ENCODE results near the gene MED25. TPM values are rescaled to one million over a fixed set of nuclear protein-coding genes. Genes with fewer than 3 reads are reported as not detected.

The MED25 gene
- polyA plus RNA-seq, 2 of the 4 experiments (the other 2 are of a cell fraction) = 20.4 to 40.1 TPM

DNA sequence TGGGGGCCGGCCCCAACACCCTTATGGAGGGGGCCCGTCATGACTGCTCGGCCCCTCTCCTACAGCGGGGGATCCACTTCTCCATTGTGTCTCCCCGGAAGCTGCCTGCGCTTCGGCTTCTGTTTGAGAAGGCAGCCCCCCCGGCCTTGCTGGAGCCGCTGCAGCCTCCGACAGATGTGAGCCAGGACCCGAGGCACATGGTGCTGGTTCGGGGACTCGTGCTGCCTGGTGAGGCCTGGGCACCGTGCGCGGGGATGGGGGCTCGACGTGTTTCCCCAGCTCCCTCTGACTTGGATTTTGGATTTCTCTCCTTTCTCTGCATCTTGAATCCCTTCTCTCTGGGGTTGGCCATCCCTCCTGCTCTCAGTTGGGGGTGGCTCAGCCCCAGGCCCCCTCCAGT is 11.6 kb downstream of the MED25 start:
- Histone ChIP-seq H3K4me2 (no peak overlapping the region), H3K9me3 (no peaks in the 10 kb centered on the region), H3K4me1 (no peaks in the 10 kb centered on the region), H3K4me3 (no peak overlapping the region), H3K27ac (no peak overlapping the region)
- FAIRE-seq = no peak
- TF ChIP-seq RAD21 (conservative IDR thresholded peaks at IDR 0.05 in 1 of 2, IDR thresholded peaks at IDR 0.05 in 1 of 2) = no peak
- no peak for TF ChIP-seq KDM1A (IDR thresholded peaks at IDR 0.05; ENCODE audit: low read depth)
- TF ChIP-seq HOXB13 (CRISPR knock-in tag; IDR thresholded peaks at IDR 0.05; ENCODE audit: low read depth) = no peak
- no peak for TF ChIP-seq EHMT2 (IDR thresholded peaks at IDR 0.05; ENCODE audit: low read depth)
- TF ChIP-seq EHF (CRISPR knock-in tag; IDR thresholded peaks at IDR 0.05) = no peak
- TF ChIP-seq MAZ (IDR thresholded peaks at IDR 0.05; ENCODE audit: borderline replicate concordance, low read depth, low read length) = no peak
- no peak for TF ChIP-seq NPAS2 (CRISPR knock-in tag; IDR thresholded peaks at IDR 0.05; ENCODE audit: borderline replicate concordance)
- WGBS (ENCODE audit: missing lambda C conversion rate) = 94% methylated on average over 16 of the region's 18 CpGs
- DNase-seq (ENCODE audit: low read depth in 1 of 2, low spot score in 1 of 2) = no peak
- ATAC-seq = no peak
- ChIA-PET CTCF (interaction anchor here (1.0 to 1.7 kb wide), 4 partner anchors 10 to 112 kb away, joined by 3 to 7 read pairs (median 4); no protein-coding TSS in a partner anchor), POLR2A (no interaction called here)

DNA sequence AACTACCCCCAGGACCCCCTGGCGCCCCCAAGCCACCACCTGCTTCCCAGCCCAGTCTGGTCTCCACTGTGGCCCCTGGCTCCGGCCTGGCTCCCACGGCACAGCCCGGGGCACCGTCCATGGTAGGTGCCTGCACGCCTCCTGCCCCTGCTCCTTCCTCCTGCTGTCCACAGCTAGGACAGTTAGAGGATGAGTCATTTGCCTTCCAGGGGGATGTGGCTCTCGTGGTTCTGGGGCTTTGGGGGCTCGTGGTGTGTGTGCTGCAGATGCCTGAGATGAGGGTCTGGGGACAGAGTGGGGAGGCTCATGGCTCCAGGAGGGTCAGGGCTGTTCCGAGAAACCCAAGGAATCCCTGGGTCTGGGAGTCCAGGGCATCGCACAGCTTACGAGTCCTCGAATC is 12.7 kb downstream of the MED25 start:
- CTCF ChIA-PET = interaction anchor here (0.6 to 1.8 kb wide), 5 partner anchors 20 to 327 kb away, joined by 3 to 4 read pairs (median 4); partner anchors contain the start of gene PTOV1
- no peaks in the 10 kb centered on the region for H3K4me1 ChIP-seq
- WGBS (ENCODE audit: missing lambda C conversion rate) = 89% methylated on average over 11 of the region's 12 CpGs
- ATAC-seq (no peak), FAIRE-seq (no peak), DNase-seq (ENCODE audit: low read depth in 1 of 2, low spot score in 1 of 2) (no peak)
- H3K27ac ChIP-seq = no peak overlapping the region
- POLR2A ChIA-PET = no interaction called here
- TF ChIP-seq EHF (CRISPR knock-in tag; IDR thresholded peaks at IDR 0.05) = no peak
- no peak for TF ChIP-seq TFCP2L1 (CRISPR knock-in tag; IDR thresholded peaks at IDR 0.05)
- TF ChIP-seq EP300 (IDR thresholded peaks at IDR 0.05) = no peak
- TF ChIP-seq CEBPB (IDR thresholded peaks at IDR 0.05) = no peak
- no peak for TF ChIP-seq MAZ (IDR thresholded peaks at IDR 0.05; ENCODE audit: borderline replicate concordance, low read depth, low read length)
- no peak for TF ChIP-seq CHD4 (IDR thresholded peaks at IDR 0.05; ENCODE audit: borderline replicate concordance)
- TF ChIP-seq RAD21 (conservative IDR thresholded peaks at IDR 0.05 in 1 of 2, IDR thresholded peaks at IDR 0.05 in 1 of 2) = no peak
- TF ChIP-seq FOXS1 (CRISPR knock-in tag; IDR thresholded peaks at IDR 0.05) = no peak
- no peak for TF ChIP-seq MAFK (IDR thresholded peaks at IDR 0.05; ENCODE audit: partially characterized antibody)
- TF ChIP-seq KDM5A (IDR thresholded peaks at IDR 0.05) = no peak
- no peak for TF ChIP-seq RCOR1 (IDR thresholded peaks at IDR 0.05; ENCODE audit: low read depth, low read length)
- TF ChIP-seq CBX2 (IDR thresholded peaks at IDR 0.05; ENCODE audit: borderline replicate concordance, low read depth) = no peak
- TF ChIP-seq NR3C1 (IDR thresholded peaks at IDR 0.05) = no peak
- TF ChIP-seq, protein P1, sequence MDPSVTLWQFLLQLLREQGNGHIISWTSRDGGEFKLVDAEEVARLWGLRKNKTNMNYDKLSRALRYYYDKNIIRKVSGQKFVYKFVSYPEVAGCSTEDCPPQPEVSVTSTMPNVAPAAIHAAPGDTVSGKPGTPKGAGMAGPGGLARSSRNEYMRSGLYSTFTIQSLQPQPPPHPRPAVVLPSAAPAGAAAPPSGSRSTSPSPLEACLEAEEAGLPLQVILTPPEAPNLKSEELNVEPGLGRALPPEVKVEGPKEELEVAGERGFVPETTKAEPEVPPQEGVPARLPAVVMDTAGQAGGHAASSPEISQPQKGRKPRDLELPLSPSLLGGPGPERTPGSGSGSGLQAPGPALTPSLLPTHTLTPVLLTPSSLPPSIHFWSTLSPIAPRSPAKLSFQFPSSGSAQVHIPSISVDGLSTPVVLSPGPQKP (IDR thresholded peaks at IDR 0.05; ENCODE audit: low read depth, low read length) = no peak
- no peak for TF ChIP-seq SMC3 (IDR thresholded peaks at IDR 0.05)
- no peak for TF ChIP-seq TP53 (CRISPR knock-in tag; IDR thresholded peaks at IDR 0.05)
- TF ChIP-seq ZNF302 (CRISPR knock-in tag; IDR thresholded peaks at IDR 0.05) = no peak
- TF ChIP-seq, protein P2, sequence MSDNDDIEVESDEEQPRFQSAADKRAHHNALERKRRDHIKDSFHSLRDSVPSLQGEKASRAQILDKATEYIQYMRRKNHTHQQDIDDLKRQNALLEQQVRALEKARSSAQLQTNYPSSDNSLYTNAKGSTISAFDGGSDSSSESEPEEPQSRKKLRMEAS (IDR thresholded peaks at IDR 0.05) = no peak
- H3K9me3 ChIP-seq = no peaks in the 10 kb centered on the region
- H3K4me3 ChIP-seq = no peak overlapping the region
- no peak overlapping the region for H3K4me2 ChIP-seq

DNA sequence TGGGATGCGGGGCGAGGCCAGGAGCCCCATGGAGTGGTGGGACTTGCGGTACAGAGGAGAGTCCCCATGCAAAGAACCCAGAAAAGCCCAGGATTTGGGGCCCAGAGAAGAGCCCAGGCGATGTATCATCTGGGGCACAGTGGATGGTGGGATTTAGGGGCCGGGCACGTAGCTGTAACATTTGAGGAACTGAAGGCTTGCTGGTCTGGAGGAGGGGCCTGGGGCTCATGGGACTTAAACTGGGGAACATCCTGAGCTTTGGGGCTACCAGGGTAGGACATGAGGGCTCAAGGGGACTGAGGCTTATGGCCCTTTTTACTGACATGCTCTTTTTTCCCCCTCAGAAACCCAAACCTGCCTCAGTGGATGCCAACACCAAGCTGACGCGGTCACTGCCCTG is 13.5 kb downstream of the MED25 start:
- no peak overlapping the region for H3K4me2 ChIP-seq
- DNase-seq (ENCODE audit: low read depth in 1 of 2, low spot score in 1 of 2) = no peak
- no peak for ATAC-seq
- no peaks in the 10 kb centered on the region for H3K4me1 ChIP-seq
- POLR2A ChIA-PET = no interaction called here
- no peak for TF ChIP-seq ESRRA (IDR thresholded peaks at IDR 0.05; ENCODE audit: borderline replicate concordance, low read length)
- TF ChIP-seq, protein P3, sequence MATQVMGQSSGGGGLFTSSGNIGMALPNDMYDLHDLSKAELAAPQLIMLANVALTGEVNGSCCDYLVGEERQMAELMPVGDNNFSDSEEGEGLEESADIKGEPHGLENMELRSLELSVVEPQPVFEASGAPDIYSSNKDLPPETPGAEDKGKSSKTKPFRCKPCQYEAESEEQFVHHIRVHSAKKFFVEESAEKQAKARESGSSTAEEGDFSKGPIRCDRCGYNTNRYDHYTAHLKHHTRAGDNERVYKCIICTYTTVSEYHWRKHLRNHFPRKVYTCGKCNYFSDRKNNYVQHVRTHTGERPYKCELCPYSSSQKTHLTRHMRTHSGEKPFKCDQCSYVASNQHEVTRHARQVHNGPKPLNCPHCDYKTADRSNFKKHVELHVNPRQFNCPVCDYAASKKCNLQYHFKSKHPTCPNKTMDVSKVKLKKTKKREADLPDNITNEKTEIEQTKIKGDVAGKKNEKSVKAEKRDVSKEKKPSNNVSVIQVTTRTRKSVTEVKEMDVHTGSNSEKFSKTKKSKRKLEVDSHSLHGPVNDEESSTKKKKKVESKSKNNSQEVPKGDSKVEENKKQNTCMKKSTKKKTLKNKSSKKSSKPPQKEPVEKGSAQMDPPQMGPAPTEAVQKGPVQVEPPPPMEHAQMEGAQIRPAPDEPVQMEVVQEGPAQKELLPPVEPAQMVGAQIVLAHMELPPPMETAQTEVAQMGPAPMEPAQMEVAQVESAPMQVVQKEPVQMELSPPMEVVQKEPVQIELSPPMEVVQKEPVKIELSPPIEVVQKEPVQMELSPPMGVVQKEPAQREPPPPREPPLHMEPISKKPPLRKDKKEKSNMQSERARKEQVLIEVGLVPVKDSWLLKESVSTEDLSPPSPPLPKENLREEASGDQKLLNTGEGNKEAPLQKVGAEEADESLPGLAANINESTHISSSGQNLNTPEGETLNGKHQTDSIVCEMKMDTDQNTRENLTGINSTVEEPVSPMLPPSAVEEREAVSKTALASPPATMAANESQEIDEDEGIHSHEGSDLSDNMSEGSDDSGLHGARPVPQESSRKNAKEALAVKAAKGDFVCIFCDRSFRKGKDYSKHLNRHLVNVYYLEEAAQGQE (IDR thresholded peaks at IDR 0.05) = no peak
- H3K4me3 ChIP-seq = no peak overlapping the region
- CTCF ChIA-PET = interaction anchor here (1.3 to 2.8 kb wide), 5 partner anchors 12 to 159 kb away, joined by 4 to 13 read pairs (median 4); partner anchors contain the start of gene PTOV1
- WGBS (ENCODE audit: missing lambda C conversion rate) = 88% methylated on average over 6 of the region's 8 CpGs
- FAIRE-seq = no peak
- H3K9me3 ChIP-seq = no peaks in the 10 kb centered on the region
- no peak overlapping the region for H3K27ac ChIP-seq

All from A549 (cell line).